ENCODE measurements around the gene MBOAT2.
"Not testable (repeated sequence)": the region's sequence is repeated elsewhere in the genome, so short reads cannot be mapped to it uniquely, and the experiment has no call there.

The MBOAT2 gene

GRCh38 chr2:8954990-8955389 lies 48.5 kb downstream of the MBOAT2 start:
- DNase-seq (ENCODE audit: low read depth): no peak

DNA sequence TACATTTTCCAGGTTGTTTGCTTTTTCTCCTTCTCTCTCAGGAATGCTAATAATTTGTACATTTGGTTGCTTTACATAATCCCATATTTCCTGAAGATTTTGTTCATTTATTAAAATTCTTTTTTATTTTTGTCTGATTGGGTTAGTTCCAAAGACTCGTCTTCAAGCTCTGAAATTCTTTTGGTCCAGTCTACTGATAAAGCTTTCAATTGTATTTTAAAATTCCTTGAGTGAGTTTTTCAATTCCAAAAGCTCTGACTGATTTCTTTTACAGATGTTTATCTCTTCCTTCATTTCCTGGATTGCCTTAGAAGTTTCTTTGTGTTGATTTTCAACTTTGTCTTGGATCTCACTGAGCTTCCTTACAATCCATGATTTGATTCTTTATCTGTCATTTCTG lies 50.0 kb downstream of the MBOAT2 start:
- DNase-seq (ENCODE audit: low read depth): no peak

DNA sequence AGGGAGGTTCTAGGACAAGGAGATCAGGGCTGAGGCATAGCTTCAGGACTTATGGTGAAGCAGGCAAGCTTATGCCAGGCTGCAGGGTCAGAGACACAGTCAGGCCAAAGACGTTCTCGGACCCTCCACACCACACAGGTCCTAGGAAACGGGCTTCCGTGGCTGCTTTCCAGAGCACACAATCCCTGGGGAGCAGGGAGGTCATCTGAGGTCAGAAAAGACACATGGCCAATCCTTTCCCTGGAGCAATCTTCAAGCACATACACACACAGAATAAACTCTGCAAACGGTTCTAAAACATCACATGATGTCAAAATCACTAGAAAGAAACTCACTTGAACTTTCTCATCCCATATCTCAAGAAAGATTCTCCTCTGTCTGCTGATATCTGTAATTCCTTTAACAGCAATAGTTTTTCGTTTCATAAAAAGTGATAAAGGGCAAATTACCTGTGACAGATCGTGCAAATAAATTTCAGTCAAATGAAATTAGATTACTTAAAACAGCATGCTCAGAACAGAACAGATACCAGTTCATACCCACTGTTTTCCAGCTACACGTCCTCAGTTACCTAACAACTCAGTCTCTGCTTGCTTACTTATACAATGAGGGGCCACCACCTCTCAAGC lies 63.9 kb downstream of the MBOAT2 start:
- DNase-seq (ENCODE audit: low read depth): no peak

DNA sequence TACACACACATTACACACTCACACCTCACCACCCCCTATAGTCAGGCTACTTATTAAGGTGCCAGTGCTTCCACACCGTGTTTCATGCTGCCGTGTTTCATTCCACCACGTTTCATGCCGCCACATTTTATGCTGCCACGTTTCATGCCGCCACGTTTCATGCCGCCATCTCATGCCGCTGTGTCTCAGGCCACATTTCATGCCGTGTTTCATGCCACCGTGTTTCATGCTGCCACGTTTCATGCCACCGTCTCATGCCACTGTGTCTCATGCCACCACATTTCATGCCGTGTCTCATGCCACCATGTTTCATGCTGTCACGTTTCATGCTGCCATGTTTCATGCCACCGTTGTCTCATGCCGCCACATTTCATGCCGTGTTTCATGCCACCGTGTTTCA lies 65.1 kb downstream of the MBOAT2 start:
- no peak for DNase-seq (ENCODE audit: low read depth)

GRCh38 chr2:8935982-8936381 lies 67.5 kb downstream of the MBOAT2 start:
- no peak for DNase-seq (ENCODE audit: low read depth)

- DNase-seq (ENCODE audit: low read depth): no peak
These were observed 69.1 kb downstream of the MBOAT2 start for GRCh38 chr2:8934338-8934737.

- no peak for DNase-seq (ENCODE audit: low read depth)
These were observed 70.8 kb downstream of the MBOAT2 start for GRCh38 chr2:8932702-8933101.

DNA sequence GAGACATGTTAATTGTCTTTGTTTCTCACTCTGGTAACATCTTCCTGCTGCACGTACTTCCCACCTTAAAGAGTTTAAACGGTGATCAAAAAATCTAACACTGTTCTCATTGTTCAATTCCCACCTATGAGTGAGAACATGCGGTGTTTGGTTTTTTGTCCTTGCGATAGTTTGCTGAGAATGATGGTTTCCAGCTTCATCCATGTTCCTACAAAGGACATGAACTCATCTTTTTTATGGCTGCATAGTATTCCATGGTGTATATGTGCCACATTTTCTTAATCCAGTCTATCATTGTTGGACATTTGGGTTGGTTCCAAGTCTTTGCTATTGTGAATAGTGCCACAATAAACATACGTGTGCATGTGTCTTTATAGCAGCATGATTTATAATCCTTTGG lies 73.3 kb downstream of the MBOAT2 start:
- DNase-seq (ENCODE audit: low read depth): not testable (repeated sequence)

GRCh38 chr2:8929128-8929527 lies 74.4 kb downstream of the MBOAT2 start:
- no peak for DNase-seq (ENCODE audit: low read depth)

DNA sequence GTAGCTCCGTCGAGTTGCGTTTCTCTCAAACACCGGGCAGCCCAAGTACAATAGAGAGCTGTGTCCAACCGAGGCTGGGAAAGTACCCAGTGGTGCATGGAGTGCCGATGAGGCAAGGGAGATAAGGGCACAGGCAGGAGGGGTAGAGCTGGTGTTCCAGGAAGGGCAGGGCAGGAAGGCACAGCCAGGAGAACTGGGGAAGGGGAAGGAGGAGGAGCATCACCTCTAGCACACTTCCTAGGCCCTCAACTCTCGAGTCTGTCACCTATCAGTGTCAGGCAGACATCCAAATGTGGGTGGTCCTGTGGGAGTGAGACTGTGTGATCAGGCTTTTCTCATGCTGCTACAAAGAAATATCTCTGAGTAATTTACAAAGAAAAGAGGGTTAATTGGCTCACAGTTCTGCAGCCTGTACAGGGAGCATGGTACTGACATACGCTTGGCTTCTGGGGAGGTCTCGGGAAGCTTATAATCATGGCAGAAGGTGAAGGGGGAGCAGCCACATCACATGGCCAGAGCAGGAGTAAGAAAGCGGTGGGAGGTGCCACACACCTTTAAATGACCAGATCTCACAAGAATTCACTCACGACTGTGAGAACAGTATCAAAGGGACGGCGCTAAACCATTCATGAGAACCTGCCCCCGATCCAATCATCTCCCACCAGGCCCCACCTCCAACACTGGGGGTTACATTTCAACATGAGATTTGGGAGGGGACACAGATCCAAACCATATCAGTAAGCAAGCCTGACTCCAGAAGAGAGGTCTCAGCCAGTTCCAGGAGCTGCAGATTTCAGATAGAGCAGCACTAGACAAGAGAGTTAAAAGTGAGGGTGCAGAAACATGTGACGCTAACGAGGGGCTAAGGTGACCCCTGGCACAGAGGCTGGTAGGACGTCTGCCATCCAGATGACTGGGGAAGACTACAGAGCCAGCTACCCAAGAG lies 75.7 kb downstream of the MBOAT2 start:
- no peak for DNase-seq (ENCODE audit: low read depth)

- no peak for DNase-seq (ENCODE audit: low read depth)
These were observed 77.1 kb downstream of the MBOAT2 start for GRCh38 chr2:8926356-8926755.

DNA sequence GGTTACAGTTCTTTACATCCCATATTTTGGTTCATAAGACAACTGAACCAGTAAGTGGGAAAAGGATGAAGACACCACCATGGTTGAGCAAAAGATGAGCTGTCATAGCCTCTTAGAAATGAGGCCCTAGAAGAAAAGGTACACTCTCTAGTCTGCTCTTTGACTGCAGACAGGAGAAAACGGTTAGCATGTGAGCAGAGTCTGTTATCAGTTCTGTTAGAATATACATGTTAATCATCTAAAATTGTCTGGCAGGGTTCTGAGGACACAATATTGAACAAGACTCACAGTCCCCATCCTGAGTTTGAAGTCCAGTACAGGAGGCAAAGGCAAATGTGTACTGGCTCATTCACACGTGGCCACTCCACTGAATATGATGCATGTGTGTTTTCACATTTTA lies 78.1 kb downstream of the MBOAT2 start:
- DNase-seq (ENCODE audit: low read depth): no peak

DNA sequence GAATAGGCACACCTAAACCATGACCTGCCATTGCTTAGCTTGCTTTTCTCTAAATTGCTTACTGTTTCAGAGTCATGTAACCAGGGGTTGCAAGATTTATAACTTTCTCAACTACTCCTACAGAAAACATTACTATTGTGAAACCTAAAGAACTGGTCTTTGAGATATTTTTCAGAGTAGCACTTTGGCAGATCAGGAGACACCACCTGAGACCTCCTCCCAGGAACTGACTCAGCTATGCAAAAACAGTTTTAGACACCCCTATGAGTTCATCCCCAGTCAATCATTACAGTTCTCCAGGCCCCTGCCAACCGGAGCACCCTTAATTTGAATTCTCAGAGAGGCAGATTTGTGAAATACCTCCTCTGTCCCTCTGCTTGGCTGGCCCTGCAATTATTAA lies 80.3 kb downstream of the MBOAT2 start:
- no peak for DNase-seq (ENCODE audit: low read depth)

DNA sequence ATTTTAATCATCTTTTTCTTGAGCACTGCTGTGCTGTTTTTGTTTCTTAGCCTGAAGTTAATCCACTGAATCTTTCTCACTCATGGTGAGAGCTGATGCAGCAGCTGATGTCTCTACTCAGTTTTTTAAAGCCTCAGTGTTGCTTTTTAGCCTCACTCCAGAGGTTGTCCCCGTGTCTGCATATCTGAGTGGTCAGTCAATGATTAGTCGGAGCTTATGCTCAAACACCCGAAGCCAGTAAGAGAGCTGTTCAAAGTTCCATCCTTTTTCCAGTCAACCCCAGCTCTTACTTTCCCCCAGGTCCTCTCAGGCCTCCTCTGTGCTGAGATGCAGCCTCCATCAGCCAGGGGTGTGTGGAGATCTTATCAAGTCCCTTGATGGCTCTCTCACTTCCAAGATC lies 81.1 kb downstream of the MBOAT2 start:
- no peak for DNase-seq (ENCODE audit: low read depth)

DNA sequence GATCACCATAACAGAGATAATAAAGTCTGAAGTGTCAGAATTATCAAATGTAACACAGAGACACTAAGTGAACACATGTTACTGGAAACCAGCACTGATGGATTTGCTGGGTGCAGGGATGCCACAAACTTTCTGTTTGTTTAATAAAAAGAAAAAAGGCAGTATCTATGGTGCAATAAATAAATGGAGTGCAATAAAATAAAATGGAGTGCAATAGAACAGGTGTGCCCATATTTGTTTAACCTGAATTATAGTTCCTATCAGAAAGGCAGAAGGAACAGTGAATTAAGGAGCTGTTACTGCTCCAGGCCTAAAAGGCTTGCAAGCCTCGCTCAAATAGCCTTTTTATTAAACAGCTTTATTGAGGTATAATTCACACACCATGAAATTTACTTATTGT lies 85.1 kb downstream of the MBOAT2 start:
- no peak for DNase-seq (ENCODE audit: low read depth)

DNA sequence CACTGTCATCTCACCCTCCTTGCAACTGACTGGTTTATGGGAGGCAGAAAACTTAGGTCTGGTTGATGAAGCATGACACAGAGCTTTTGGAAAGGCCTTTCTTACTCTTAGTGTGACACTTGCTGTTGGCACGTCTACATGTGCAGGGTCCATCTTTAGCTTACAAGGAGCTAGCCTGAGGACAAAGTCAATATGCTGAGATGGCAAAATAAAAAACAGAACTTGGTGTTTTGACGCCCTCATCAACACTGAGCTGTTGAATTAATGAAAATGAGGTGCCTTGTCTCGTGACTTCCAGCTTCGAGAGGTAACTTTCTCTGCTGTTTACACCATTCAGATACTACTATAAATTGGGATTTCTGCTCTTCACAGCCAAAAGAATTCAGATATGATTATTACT lies 87.5 kb downstream of the MBOAT2 start:
- DNase-seq (ENCODE audit: low read depth): no peak

GRCh38 chr2:8913767-8914166 lies 89.7 kb downstream of the MBOAT2 start:
- not testable (repeated sequence) for DNase-seq (ENCODE audit: low read depth)

GRCh38 chr2:8907764-8908288 lies 95.7 kb downstream of the MBOAT2 start:
- DNase-seq (ENCODE audit: low read depth): no peak

GRCh38 chr2:8903924-8904323 lies 99.6 kb downstream of the MBOAT2 start:
- DNase-seq (ENCODE audit: low read depth): not testable (repeated sequence)

- not testable (repeated sequence) for DNase-seq (ENCODE audit: low read depth)
These were observed 100.7 kb downstream of the MBOAT2 start for GRCh38 chr2:8902757-8903156.

DNA sequence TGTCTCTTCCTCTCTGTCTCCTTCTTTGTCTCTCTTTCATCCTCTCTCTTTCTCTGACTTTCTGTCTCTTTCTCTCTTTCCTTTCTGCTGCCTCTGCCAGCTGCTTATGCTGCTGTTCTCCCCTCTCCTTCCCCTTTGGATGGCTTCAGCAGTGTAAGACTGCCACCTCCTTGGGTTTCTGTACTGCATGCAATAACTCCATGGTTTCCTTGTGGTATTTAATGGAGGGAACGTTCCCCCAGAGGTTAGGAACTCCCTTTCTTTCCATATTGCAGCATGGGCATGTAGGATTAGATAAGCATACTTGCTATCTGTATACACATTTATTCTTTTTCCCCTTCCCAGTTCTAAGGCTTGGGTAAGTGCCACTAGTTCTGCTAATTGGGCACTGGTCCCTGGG lies 106.3 kb downstream of the MBOAT2 start:
- DNase-seq (ENCODE audit: low read depth): not testable (repeated sequence)

DNA sequence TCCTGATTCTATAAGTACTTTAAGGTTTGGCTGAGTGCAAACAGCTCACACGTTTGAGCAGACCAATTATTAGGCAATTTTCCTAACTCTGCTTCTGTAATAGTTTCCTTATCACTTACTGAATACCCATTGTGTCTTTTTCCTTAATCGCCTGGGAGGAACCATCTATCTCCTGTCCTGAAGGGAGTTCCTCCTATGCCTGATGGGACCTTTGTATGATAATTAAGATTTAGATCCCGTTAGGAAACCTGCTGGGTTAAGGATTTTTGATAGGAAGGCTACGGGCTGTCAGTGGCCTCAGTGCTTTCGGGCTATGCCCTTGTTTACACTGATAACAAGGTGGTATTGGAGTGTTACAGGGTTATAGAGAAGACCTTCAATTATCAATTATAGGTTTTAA lies 106.8 kb downstream of the MBOAT2 start:
- DNase-seq (ENCODE audit: low read depth): not testable (repeated sequence)
